Muscle layer of duodenum (tissue), 2 donors: ENCODE results near the gene RBBP9.
A peak's percentile ranks its signal among the peaks of the same experiment; 100 is the strongest.

Source experiments
- H3K27ac ChIP-seq: one replicate; pipeline ENCODE4 v1.7.0; 2013; ENCODE audit warnings: mild to moderate bottlenecking, low read length
- H3K27me3 ChIP-seq: one replicate; pipeline ENCODE4 v1.7.0; 2013; ENCODE audit warnings: low read depth, mild to moderate bottlenecking, control low read depth, low read length
- H3K36me3 ChIP-seq, 2 donors: one replicate each; pipeline ENCODE4 v1.7.0; 2013; ENCODE audit warnings: low read length in 2 of 2, control low read depth in 1 of 2, mild to moderate bottlenecking in 1 of 2; ENCODE audit not compliant: insufficient read depth in 2 of 2, control insufficient read depth in 1 of 2
- H3K4me1 ChIP-seq, 2 donors: one replicate each; pipeline ENCODE4 v1.7.0; 2013; ENCODE audit warnings: low read length in 2 of 2, mild to moderate bottlenecking in 2 of 2, control low read depth in 1 of 2, moderate library complexity in 1 of 2; ENCODE audit not compliant: insufficient read depth in 2 of 2, control insufficient read depth in 1 of 2
- H3K4me3 ChIP-seq, 2 donors: one replicate each; pipeline ENCODE4 v1.7.0; 2013; ENCODE audit warnings: low read length in 2 of 2, low read depth in 1 of 2, mild to moderate bottlenecking in 1 of 2
- H3K9me3 ChIP-seq, 2 donors: one replicate each; pipeline ENCODE4 v1.7.0; 2013; ENCODE audit warnings: low read length in 2 of 2, control low read depth in 1 of 2, mild to moderate bottlenecking in 1 of 2; ENCODE audit not compliant: control insufficient read depth in 1 of 2
- donor health status: healthy.

The RBBP9 gene

GRCh38 chr20:18496740-18497592 is at the start of gene RBBP9:
Gene RBBP9 (minus strand): TSS chr20:18497225. CDS start chr20:18497167, 58 bp downstream.
- peak within 1 kb of the TSS; percentile 8 for H3K27ac ChIP-seq
- H3K9me3 ChIP-seq: no peaks in the 10 kb centered on the region
- H3K4me3 ChIP-seq: peak within 1 kb of the TSS; percentile 86 to 91
- H3K27me3 ChIP-seq: no peaks in the 10 kb centered on the region
- peaks cover 5 to 19% of the 10 kb centered on the region in 2 donors for H3K4me1 ChIP-seq
- H3K36me3 ChIP-seq: peaks cover 13% of the 10 kb centered on the region in 2 donors

GRCh38 chr20:18545566-18545965 is 48.5 kb upstream of the RBBP9 start:
- H3K27ac ChIP-seq: no peak overlapping the region
- no peak overlapping the region for H3K4me3 ChIP-seq
- peaks cover 40 to 71% of the 10 kb centered on the region in 2 donors for H3K36me3 ChIP-seq
- no peaks in the 10 kb centered on the region for H3K4me1 ChIP-seq
- H3K27me3 ChIP-seq: no peaks in the 10 kb centered on the region
- H3K9me3 ChIP-seq: no peaks in the 10 kb centered on the region

- Histone ChIP-seq H3K36me3 (peaks cover 37 to 71% of the 10 kb centered on the region in 2 donors), H3K27me3 (no peaks in the 10 kb centered on the region), H3K27ac (no peak overlapping the region)
Measured at GRCh38 chr20:18543932-18544331, 46.9 kb upstream of the RBBP9 start.

GRCh38 chr20:18543216-18543615 is 46.2 kb upstream of the RBBP9 start:
- no peaks in the 10 kb centered on the region for H3K27me3 ChIP-seq
- no peak overlapping the region for H3K27ac ChIP-seq
- H3K9me3 ChIP-seq: no peaks in the 10 kb centered on the region
- H3K4me1 ChIP-seq: no peaks in the 10 kb centered on the region
- H3K4me3 ChIP-seq: no peak overlapping the region
- peaks cover 37 to 71% of the 10 kb centered on the region in 2 donors for H3K36me3 ChIP-seq

More at GRCh38 chr20:18543932-18544331, 46.9 kb upstream of the RBBP9 start:
- Histone ChIP-seq H3K9me3 (no peaks in the 10 kb centered on the region), H3K4me1 (no peaks in the 10 kb centered on the region), H3K4me3 (no peak overlapping the region)

GRCh38 chr20:18541741-18542140 is 44.7 kb upstream of the RBBP9 start:
- H3K27me3 ChIP-seq: no peaks in the 10 kb centered on the region
- H3K9me3 ChIP-seq: no peaks in the 10 kb centered on the region
- no peak overlapping the region for H3K27ac ChIP-seq
- no peaks in the 10 kb centered on the region for H3K4me1 ChIP-seq
- H3K36me3 ChIP-seq: peaks cover 29 to 66% of the 10 kb centered on the region in 2 donors
- no peak overlapping the region for H3K4me3 ChIP-seq

GRCh38 chr20:18537651-18538050 is 40.6 kb upstream of the RBBP9 start:
- Histone ChIP-seq H3K27me3 (no peaks in the 10 kb centered on the region), H3K27ac (no peak overlapping the region), H3K4me1 (no peaks in the 10 kb centered on the region), H3K9me3 (no peaks in the 10 kb centered on the region), H3K4me3 (no peak overlapping the region), H3K36me3 (peaks cover 38 to 63% of the 10 kb centered on the region in 2 donors)

GRCh38 chr20:18533978-18534644 is 37.1 kb upstream of the RBBP9 start:
- H3K4me1 ChIP-seq: no peaks in the 10 kb centered on the region
- H3K27me3 ChIP-seq: no peaks in the 10 kb centered on the region
- no peak overlapping the region for H3K4me3 ChIP-seq
- no peaks in the 10 kb centered on the region for H3K9me3 ChIP-seq
- H3K27ac ChIP-seq: no peak overlapping the region
- peaks cover 55 to 67% of the 10 kb centered on the region in 2 donors for H3K36me3 ChIP-seq

GRCh38 chr20:18533491-18533890 is 36.5 kb upstream of the RBBP9 start:
- Histone ChIP-seq H3K4me3 (no peak overlapping the region), H3K36me3 (peaks cover 61 to 69% of the 10 kb centered on the region in 2 donors), H3K9me3 (no peaks in the 10 kb centered on the region), H3K27me3 (no peaks in the 10 kb centered on the region), H3K27ac (no peak overlapping the region), H3K4me1 (no peaks in the 10 kb centered on the region)

GRCh38 chr20:18532626-18533025 is 35.6 kb upstream of the RBBP9 start:
- Histone ChIP-seq H3K27ac (no peak overlapping the region), H3K36me3 (peaks cover 70 to 73% of the 10 kb centered on the region in 2 donors), H3K4me1 (no peaks in the 10 kb centered on the region), H3K9me3 (no peaks in the 10 kb centered on the region), H3K27me3 (no peaks in the 10 kb centered on the region), H3K4me3 (no peak overlapping the region)

- no peaks in the 10 kb centered on the region for H3K9me3 ChIP-seq
- H3K36me3 ChIP-seq: peaks cover 77 to 87% of the 10 kb centered on the region in 2 donors
- no peaks in the 10 kb centered on the region for H3K27me3 ChIP-seq
- H3K27ac ChIP-seq: no peak overlapping the region
- H3K4me1 ChIP-seq: no peaks in the 10 kb centered on the region
- H3K4me3 ChIP-seq: no peak overlapping the region
Measured at GRCh38 chr20:18529041-18529440, 32.0 kb upstream of the RBBP9 start.

GRCh38 chr20:18527836-18528235 is 30.8 kb upstream of the RBBP9 start:
- no peaks in the 10 kb centered on the region for H3K27me3 ChIP-seq
- H3K36me3 ChIP-seq: peaks cover 66 to 78% of the 10 kb centered on the region in 2 donors
- no peaks in the 10 kb centered on the region for H3K4me1 ChIP-seq
- H3K9me3 ChIP-seq: no peaks in the 10 kb centered on the region
- H3K4me3 ChIP-seq: no peak overlapping the region
- no peak overlapping the region for H3K27ac ChIP-seq
